GM06990 (cell line): ENCODE data around the gene P2RY8.
"Not testable (repeated sequence)": the region's sequence is repeated elsewhere in the genome, so short reads cannot be mapped to it uniquely, and the experiment has no call there.

Experiments
- DNase-seq: peaks from one replicate; pipeline ENCODE4 v3.0.0-alpha.2; 2011; ENCODE audit not compliant: insufficient read length; ENCODE audit errors: extremely low read depth
- H3K27me3 ChIP-seq: replicated peaks from 2 replicates; pipeline ENCODE4 v1.6.0; 2011; ENCODE audit warnings: low read length; ENCODE audit not compliant: control insufficient read depth, insufficient read depth
- H3K36me3 ChIP-seq: 2 replicates; pipeline ENCODE4 v1.5.1; 2011; ENCODE audit warnings: low read length; ENCODE audit not compliant: control insufficient read depth, insufficient read depth
- H3K4me3 ChIP-seq: replicated peaks from 2 replicates; pipeline ENCODE4 v1.5.1; 2011; ENCODE audit warnings: low read depth, mild to moderate bottlenecking, control low read depth, low read length
- TF ChIP-seq, protein P1 (sequence below): IDR thresholded peaks from 2 replicates; pipeline ENCODE4 v1.5.1; 2011; ENCODE audit warnings: low read length, control low read depth, mild to moderate bottlenecking, inconsistent platforms; ENCODE audit not compliant: insufficient read depth, poor library complexity, severe bottlenecking

P2RY8 gene

DNA sequence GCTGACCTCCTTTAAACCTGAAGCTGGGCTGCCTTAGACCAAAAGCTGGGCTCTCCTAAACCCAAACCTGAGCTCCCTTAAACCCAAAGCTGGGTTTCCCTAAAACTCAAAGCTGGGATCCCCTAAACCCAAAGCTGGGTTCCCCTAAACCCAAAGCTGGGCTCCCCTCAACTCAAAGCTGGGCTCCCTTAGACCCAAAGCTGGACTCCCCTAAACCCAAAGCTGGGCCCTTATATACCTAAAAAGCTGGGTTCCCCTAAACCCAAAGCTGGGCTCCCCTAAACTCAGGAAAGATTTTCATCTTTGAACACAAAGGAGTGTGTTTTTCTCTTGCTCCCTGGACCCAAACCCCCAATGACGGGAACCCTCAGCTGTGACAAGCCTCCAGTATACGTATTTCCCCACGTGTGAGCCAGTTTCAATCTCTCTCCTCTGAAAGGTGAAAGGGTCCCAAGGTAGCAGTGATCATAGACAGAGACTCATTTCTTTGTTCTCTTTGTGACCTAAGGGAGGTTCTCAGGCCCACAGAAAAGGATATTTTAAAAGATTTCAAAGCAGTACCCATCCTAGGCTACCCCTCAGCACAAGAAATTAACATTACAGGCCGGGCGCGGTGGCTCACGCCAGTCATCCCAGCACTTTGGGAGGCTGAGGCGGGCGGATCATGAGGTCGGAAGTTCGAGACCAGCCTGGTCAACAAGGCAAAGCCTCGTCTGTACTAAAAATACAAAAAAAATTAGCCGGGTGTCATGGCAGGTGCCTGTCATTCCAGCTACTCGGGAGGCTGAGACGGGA lies 52.9 kb downstream of the P2RY8 start:
- peak; percentile 77 for DNase-seq
- peaks cover 16% of the 10 kb centered on the region for H3K36me3 ChIP-seq
- no peaks in the 10 kb centered on the region for H3K27me3 ChIP-seq
- no peak overlapping the region for H3K4me3 ChIP-seq
- TF ChIP-seq, protein P1, sequence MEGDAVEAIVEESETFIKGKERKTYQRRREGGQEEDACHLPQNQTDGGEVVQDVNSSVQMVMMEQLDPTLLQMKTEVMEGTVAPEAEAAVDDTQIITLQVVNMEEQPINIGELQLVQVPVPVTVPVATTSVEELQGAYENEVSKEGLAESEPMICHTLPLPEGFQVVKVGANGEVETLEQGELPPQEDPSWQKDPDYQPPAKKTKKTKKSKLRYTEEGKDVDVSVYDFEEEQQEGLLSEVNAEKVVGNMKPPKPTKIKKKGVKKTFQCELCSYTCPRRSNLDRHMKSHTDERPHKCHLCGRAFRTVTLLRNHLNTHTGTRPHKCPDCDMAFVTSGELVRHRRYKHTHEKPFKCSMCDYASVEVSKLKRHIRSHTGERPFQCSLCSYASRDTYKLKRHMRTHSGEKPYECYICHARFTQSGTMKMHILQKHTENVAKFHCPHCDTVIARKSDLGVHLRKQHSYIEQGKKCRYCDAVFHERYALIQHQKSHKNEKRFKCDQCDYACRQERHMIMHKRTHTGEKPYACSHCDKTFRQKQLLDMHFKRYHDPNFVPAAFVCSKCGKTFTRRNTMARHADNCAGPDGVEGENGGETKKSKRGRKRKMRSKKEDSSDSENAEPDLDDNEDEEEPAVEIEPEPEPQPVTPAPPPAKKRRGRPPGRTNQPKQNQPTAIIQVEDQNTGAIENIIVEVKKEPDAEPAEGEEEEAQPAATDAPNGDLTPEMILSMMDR = no peak

DNA sequence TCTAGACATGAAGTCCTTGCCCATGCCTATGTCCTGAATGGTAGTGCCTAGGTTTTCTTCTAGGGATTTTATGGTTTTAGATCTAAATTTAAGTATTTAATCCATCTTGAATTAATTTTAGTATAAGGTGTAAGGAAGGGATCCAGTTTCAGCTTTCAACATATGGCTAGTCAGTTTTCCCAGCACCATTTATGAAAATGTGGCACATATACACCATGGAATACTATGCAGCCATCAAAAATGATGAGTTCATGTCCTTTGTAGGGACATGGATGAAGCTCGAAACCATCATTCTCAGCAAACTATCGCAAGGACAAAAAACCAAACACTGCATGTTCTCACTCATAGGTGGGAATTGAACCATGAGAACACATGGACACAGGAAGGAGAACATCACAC lies 54.5 kb downstream of the P2RY8 start:
- H3K4me3 ChIP-seq, H3K27me3 ChIP-seq, DNase-seq: not testable (repeated sequence)
- peaks cover 14% of the 10 kb centered on the region for H3K36me3 ChIP-seq

DNA sequence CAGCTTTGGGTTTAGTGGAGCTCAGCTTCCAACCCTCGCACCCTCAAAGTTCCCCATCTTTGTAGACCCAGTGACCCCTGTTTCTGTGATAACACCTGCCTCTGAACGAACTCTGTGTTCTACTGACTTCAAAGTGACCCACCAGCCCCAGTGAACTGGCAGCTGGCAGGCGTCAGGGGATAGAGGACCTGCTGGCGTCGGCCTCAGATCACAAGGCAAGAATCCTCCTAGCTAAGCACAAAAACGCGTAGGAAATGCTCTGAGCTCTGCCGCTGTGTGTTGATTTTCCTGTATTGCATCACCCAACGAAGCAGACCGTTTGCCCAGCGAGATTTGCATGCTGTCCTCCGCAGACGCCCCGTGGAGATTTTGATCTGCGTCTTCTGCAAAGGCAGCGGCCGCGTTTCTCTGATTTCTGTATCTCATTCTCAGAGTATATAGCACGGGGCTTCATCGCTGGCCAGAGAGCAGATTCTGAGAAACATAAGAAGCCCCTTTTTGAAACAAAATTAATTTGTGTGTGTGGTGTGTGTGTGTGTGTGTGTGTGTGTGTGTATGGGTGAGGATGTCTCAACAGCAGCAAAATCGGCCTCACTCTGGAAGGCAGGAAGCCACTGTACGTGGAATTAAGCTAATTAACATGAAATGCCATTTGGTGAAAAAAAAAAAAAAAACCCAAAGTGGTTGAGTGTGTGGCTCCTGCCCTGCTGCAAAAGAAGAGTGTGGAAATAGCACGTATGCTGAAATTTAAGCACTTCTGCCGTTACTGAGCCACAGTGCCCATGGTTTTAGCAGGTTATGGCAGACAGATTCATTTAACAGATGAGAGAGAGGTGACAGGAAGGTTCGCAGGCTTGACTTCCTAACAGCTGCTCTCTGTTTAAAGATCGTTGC lies 55.1 kb downstream of the P2RY8 start:
- peaks cover 8% of the 10 kb centered on the region for H3K36me3 ChIP-seq
- TF ChIP-seq, protein P1 = peak; percentile 14
- DNase-seq = peak; percentile 80
- peak overlapping the region; percentile 38 for H3K4me3 ChIP-seq
- H3K27me3 ChIP-seq = no peaks in the 10 kb centered on the region

DNA sequence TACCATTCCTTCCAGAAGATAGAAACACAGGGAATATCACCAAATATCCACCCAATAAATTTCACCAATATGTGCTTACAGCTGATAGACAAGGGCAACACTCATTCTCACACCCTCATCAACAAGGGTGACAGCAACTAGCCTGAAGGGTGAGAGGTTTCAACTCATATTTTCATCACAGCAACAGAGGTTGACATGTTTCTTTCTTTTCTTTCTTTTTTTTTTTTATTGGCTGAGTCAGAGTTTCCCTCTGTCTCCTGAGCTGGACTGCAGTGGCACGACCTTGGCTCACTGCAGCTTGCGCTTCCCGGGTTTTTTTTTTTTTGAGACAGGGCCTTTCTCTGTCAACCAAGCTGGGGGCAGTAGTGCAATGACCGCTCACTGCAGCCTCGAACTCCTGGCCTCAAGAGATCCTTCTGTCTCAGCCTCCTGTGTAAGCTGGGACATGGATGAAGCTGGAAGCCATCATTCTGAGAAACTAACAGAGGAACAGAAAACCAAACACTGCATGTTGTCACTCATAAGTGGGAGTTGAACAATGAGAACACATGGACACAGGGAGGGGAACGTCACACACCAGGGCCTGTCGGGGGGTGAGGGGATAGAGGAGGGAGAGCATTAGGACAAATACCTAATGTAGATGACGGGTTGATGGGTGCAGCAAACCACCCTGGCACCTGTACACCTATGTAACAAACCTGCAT lies 56.8 kb downstream of the P2RY8 start:
- Histone ChIP-seq H3K4me3 (no peak overlapping the region), H3K36me3 (peaks cover 2% of the 10 kb centered on the region), H3K27me3 (no peaks in the 10 kb centered on the region)
- TF ChIP-seq, protein P1 = no peak
- DNase-seq = no peak

DNA sequence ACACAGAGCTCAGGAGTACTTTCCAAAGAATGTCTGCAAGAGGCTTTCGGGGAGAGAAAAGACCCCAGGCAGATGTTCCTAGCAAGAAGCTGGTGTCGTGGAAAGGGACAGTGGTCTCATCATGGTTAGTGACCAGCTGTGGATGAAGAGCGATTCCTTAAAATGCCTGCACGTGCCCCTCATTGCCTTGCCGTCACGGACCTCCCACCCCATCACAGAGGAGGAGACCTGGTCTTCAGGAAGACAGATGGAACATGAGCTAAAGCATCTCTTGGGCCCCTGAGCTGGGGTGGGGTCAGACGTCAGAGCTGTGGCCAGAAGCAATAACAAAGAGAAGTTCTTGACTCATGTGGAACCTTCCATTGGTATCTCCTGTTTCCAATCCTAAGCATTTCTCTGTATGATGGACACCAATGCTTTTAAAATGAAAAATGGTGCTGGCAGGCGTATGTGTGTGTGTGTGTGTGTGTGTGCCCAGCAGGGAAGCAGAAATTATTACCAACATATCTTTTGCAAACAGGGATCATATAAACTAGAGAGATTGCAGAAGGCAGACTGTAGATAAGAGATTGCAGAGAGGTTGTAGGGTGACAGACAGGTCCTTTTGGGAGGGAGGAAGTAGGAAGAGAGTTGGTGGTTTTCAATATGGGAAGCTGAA lies 59.1 kb downstream of the P2RY8 start:
- TF ChIP-seq, protein P1 = no peak
- Histone ChIP-seq H3K4me3 (no peak overlapping the region), H3K27me3 (no peaks in the 10 kb centered on the region), H3K36me3 (peaks cover 2% of the 10 kb centered on the region)
- no peak for DNase-seq
